ENCODE results near the gene DNAJC16.

- TF ChIP-seq, protein P1, sequence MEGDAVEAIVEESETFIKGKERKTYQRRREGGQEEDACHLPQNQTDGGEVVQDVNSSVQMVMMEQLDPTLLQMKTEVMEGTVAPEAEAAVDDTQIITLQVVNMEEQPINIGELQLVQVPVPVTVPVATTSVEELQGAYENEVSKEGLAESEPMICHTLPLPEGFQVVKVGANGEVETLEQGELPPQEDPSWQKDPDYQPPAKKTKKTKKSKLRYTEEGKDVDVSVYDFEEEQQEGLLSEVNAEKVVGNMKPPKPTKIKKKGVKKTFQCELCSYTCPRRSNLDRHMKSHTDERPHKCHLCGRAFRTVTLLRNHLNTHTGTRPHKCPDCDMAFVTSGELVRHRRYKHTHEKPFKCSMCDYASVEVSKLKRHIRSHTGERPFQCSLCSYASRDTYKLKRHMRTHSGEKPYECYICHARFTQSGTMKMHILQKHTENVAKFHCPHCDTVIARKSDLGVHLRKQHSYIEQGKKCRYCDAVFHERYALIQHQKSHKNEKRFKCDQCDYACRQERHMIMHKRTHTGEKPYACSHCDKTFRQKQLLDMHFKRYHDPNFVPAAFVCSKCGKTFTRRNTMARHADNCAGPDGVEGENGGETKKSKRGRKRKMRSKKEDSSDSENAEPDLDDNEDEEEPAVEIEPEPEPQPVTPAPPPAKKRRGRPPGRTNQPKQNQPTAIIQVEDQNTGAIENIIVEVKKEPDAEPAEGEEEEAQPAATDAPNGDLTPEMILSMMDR (IDR thresholded peaks at IDR 0.05): no peak
- TF ChIP-seq POLR2A (IDR thresholded peaks at IDR 0.05): no peak
These were observed 4.1 kb upstream of the DNAJC16 start for GRCh38 chr1:15522551-15522950.
